NCI-H82 (cell line): ENCODE data around the gene NLRP1.
A peak's percentile ranks its signal among the peaks of the same experiment; 100 is the strongest.

Source experiments
- DNase-seq: peaks from one replicate; lab custom pipeline; 2025; lab: John Stamatoyannopoulos, UW

NLRP1 gene

DNA sequence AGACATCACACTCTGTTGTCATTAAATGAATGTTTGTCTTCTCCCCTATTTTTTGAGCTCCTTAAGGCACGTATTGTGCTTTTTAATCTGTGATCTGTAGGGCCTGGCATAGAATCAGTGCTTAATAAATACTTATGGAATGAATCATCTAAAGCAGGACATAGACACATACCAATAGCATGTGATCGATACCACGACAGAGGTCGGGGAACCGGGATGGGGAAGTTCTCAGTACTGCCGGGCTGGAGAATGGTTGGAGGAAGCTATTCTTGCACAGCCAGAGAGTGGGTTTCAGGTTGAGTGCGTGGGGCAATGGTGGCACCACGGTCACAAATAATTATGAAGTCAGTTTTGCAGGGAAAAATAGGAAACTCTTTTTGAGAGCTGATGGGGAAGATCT, 26.8 kb downstream of the NLRP1 start:
- DNase-seq, result no peak

- peak; percentile 26 for DNase-seq
These were observed 29.1 kb downstream of the NLRP1 start for GRCh38 chr17:5555254-5555653.

- DNase-seq, result no peak
These were observed 30.8 kb downstream of the NLRP1 start for GRCh38 chr17:5553479-5553878.

- no peak for DNase-seq
These were observed 31.5 kb downstream of the NLRP1 start for GRCh38 chr17:5552841-5553240.

DNA sequence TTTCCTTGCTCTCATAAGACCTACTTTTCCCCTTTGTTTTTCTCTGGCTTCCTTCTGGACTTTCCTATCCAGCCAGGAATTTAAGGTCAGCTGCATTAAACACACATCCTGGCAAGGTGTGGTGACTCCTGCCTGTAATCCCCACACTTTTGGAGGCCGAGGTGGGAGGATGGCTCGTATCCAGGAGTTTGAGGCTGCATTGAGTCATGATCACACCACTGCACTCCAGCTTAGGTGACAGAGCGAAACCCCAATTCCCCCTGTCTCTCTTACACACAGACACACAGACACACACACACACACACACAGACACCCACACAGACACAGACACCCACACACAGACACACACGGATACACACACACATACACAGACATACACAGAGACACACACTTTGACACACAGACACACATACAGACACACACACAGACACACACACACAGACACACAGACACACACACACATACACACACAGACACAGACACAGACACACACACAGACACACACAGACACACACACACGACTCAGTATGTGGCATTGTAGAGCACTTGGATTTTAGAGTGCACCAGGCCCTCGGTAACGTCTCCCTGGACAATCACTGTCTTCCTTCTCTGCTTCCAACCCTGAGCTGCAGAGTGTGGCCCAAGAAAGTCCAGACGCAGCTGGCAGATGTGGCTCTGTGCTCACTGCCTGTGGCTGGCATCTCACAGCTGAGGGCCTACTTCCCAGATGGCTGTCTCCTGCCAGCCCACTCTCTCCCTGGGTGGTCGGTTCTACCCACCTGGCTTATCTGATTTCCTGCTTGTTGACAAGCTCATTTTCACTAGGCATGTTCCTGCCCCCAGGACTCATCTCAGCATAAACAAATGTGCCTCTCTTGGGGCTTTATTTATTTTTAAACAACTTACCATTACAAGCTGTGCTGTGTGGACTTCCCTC, 39.0 kb downstream of the NLRP1 start:
- no peak for DNase-seq

GRCh38 chr17:5544115-5544514, 40.2 kb downstream of the NLRP1 start:
- DNase-seq, result no peak

DNA sequence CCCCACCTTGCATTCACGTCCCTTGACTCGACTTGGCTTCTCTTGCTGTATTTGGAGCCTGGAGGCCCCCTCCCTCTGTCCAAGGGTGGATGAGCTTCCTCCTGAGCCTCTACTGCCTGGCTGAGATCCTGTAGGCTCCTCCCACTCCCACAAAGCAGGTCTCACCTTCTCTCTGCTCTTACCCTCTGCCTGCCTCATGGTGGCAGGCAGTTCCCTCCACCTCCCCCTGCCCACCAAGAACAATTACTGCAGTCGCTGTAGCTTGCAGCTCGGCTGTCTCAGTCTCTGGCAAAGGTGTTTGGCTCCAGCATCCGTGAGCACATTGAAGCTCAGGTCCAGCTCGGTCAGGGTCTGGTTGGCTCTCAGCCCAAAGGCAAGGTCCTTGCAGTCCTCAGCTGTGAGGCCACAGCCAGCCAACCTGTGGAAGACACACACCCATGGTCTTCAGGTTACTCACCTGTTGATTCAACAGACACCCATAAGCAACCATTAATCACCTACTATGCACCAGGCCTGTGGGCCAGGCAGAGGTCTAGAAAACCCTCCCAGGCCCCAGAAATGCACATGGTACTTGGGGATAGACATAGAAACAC, 42.6 kb downstream of the NLRP1 start:
- peak; percentile 17 for DNase-seq

DNA sequence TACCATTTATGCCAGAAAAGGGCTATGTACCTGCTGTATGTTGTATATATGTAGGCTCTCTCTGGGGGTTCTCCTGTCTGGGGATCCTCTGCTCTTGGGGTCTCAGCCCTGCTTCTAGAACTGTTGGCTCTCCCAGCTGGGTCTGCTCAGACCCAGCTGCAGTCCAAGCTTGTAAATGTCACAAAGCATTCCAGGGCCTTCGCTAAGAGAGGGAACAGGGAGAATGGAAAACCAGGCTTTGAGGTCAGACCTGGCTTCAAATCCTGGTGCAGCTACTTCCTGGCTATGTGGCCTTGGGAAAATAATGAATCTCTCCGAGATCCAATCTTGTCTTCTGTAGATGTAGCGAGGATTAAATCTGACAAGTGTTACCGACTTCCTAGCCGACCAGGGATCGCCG, 44.0 kb downstream of the NLRP1 start:
- no peak for DNase-seq

DNA sequence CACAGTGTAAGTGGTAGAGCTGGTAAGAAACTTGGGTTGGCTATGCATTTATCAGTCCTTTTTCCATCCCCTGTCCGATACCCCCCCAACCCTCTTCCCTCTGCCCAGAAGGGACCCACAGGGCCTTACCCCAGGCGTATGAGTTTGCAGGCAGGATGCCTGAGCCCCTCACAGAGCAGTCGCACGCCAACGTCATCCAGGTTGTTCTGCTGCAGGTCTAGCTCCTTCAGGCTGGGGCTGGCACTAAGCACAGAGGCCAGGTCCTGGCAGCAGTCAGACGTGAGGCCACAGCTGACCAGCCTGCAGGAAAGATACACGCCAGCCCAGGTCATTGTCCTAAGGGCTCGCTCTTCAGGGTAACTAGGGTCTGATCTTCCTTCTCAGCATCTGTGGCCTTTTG, 45.0 kb downstream of the NLRP1 start:
- DNase-seq, result no peak

- no peak for DNase-seq
These were observed 47.3 kb downstream of the NLRP1 start for GRCh38 chr17:5536866-5537650.

GRCh38 chr17:5535436-5535835, 48.9 kb downstream of the NLRP1 start:
- DNase-seq, result no peak

DNA sequence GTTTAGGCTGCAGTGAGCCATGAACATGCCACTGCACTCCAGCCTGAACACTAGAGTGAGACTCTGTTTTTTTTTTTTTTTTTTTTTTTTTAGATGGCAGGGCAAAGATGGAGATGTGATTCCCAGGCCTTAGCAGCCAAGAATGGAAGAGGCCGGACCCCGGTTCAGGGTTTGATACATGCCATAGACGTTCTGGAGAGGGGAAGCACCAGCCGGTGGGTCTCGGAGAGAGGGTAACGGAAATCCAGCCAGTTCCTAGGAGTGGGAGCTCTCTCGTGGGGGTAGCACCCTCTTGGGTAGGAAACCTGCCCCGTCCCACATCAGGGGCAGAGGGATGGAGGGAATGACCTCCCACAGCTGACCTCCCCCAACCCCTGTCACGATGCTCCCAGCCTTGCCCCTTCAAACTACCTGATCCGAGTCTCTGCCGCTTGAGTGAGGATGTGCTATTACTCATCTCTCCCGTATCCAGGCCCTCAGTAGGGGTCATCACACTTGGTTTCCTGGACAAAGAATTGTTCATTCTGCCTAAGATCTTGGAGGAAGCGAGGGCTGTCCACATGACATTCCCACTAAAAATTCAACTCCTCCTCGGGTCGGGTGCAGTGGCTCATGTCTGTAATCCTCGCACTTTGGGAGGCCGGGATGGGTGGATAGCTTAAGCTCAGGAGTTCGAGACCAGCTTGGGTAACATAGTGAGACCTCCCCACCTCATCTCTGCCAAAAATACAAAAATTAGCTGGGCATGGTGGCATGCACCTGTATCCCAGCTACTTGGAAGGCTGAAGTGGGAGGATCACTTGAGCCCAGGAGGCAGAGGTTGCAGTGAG, 50.6 kb downstream of the NLRP1 start:
- DNase-seq, result no peak

GRCh38 chr17:5532581-5532980, 51.7 kb downstream of the NLRP1 start:
- DNase-seq, result no peak

DNA sequence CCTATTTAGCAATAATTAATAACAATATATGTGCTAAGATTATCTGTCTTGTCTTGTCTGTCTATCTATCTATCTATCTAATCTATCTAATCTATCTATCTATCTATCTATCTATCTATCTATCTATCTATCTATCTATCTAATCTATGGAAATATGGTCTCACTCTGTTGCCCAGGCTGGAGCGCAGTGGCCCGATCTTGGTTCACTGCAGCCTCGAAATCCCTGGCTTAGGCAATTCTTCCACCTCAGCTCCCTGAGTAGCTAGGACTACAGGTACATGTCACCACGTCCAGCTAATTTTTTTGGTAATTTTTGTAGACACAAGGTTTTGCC, 53.3 kb downstream of the NLRP1 start:
- DNase-seq, result no peak

- no peak for DNase-seq
These were observed 53.8 kb downstream of the NLRP1 start for GRCh38 chr17:5530265-5531084.

- no peak for DNase-seq
These were observed 56.6 kb downstream of the NLRP1 start for GRCh38 chr17:5527601-5528250.

DNA sequence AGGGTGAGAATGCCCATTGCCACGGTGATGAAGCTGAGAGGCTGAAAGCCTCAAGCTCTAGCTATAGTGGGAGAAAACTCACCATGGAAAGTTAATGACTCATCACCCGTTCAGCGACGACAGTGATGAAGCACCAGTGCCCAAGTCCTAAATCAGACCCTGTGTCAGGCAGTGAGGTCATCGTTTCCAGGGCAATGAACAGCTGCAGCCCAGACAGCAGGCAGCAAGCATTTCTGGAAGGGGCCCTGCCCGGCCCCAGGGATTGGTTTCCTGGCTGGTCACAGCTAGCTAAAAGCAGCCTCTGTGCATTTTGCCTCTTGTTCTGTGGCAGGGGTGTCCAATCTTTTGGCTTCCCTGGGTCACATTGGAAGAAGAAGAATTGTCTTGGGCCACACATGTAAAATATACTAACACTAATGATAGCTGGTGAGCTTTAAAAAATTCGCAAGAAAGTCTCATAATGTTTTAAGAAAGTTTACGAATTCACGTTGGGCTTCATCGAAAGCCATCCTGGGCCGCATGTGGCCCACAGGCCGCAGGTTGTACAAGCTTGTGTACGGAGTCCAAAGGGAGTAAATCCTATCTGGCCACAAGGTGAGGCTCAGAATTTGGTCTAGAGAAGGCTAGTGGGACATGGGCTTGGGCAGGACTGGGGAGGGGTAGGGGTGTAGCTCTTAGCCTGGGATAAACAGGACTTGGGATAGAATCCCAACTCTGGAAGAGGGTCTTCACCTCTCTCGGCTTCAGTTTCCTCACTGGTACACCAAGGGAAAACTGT, 57.3 kb downstream of the NLRP1 start:
- DNase-seq, result peak; percentile 84

DNA sequence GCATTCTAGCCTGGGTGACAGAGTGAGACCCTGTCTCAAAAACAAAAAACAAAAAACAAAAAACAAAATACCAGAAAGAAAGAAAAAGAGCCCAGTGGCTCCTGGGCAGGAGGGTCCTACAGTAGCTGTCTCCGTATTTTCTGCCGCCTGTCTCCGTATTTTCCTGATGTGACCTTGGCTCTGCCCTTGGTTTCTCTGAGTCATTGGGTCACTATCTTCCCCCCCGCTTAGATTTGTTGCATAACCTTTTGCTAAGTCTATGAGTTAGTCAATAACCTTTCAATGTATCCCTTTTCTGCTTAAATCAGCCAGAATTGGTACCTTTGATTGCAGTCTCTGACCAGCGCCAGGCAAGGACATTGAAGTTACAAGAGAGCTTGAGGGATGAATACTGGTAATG, 61.1 kb downstream of the NLRP1 start:
- DNase-seq, result no peak

- DNase-seq, result no peak
These were observed 61.8 kb downstream of the NLRP1 start for GRCh38 chr17:5522476-5522875.
